AG04450 (cell line): ENCODE results near the gene DIABLO. TPM values are rescaled to one million over a fixed set of nuclear protein-coding genes. Genes with fewer than 3 reads are reported as not detected.

Source experiments
- CTCF ChIA-PET: fragments of 300-600, 350-600 bp; formaldehyde crosslinking; extraction: SDS; loops from one replicate; lab custom pipeline; 2022; ENCODE audit warnings: antibody characterized with exemption, inconsistent platforms; lab: Charles Lee
- POLR2A ChIA-PET: fragments of 350-600 bp; formaldehyde crosslinking; extraction: SDS; loops from one replicate; lab custom pipeline; 2021; ENCODE audit warnings: antibody characterized with exemption, inconsistent platforms; lab: Yijun Ruan, JAX
- DNase-seq: peaks from one replicate; pipeline ENCODE4 v3.0.0-alpha.2; 2011; ENCODE audit warnings: low read depth, low spot score
- H3K27ac ChIP-seq: one replicate; pipeline ENCODE4 v1.5.1; 2012; ENCODE audit warnings: low read depth, low read length, control low read depth
- H3K27me3 ChIP-seq: one replicate; pipeline ENCODE4 v1.6.0; 2012; ENCODE audit warnings: low read length; ENCODE audit not compliant: control insufficient read depth, insufficient read depth
- H3K4me3 ChIP-seq: 2 replicates; pipeline ENCODE4 v1.5.1; 2011; ENCODE audit warnings: mild to moderate bottlenecking, low read depth, low read length, control low read depth
- H3K9me3 ChIP-seq: 2 replicates; pipeline ENCODE4 v1.5.1; 2012; ENCODE audit warnings: low read length; ENCODE audit not compliant: control insufficient read depth, insufficient read depth
- CTCF ChIP-seq: IDR thresholded peaks from 2 replicates; pipeline ENCODE4 v1.5.1; 2011; ENCODE audit warnings: low read depth, low read length, control low read depth, inconsistent platforms
- polyA minus RNA-seq: library from RNA; depleted of rRNA, polyadenylated mRNA; stranded (reverse); fragments of >200 nt; gene quantifications from 2 replicates; pipeline ENCODE4 v1.2.3, GENCODE V29; 2011; rRNA and poly(A)+ RNA removed
- polyA plus RNA-seq: library from polyadenylated mRNA; depleted of rRNA; stranded (reverse); fragments of >200 nt; gene quantifications from 2 replicates; pipeline ENCODE4 v1.2.3, GENCODE V29; 2011; rRNA removed

Gene DIABLO
- 55.3 and 59.6 TPM in 2 replicates for polyA plus RNA-seq
- polyA minus RNA-seq = 27.6 and 29.7 TPM in 2 replicates

- Histone ChIP-seq H3K27ac (peak within 1 kb of the TSS; percentile 97), H3K27me3 (no peaks in the 10 kb centered on the region), H3K9me3 (peaks cover 12% of the 10 kb centered on the region; the same call in 1 of the 2 replicates), H3K4me3 (peak within 1 kb of the TSS; percentile 97)
- ChIA-PET POLR2A (interaction anchor here (0.6 to 1.2 kb wide), 10 partner anchors 10 to 700 kb away, joined by 3 to 8 read pairs (median 4); partner anchors contain the start of genes KNTC1, RSRC2 and ZCCHC8), CTCF (interaction anchor here (0.6 to 0.9 kb wide), 2 partner anchors 10 to 155 kb away, joined by 3 read pairs; no protein-coding TSS in a partner anchor)
- DNase-seq = peak; percentile 98
- no peak for TF ChIP-seq CTCF
Observed at GRCh38 chr12:122225683-122226365, at the start of gene DIABLO. DIABLO (minus strand) TSS chr12:122226052; CDS start chr12:122226014, 38 bp downstream.

GRCh38 chr12:122275459-122275858, 49.6 kb upstream of the DIABLO start:
- TF ChIP-seq CTCF = no peak
- ChIA-PET CTCF (no interaction called here), POLR2A (no interaction called here)
- Histone ChIP-seq H3K27ac (no peak overlapping the region), H3K4me3 (no peak overlapping the region), H3K9me3 (no peaks in the 10 kb centered on the region), H3K27me3 (no peaks in the 10 kb centered on the region)
- no peak for DNase-seq

- peak; percentile 99 for DNase-seq
- peak within 1 kb of the TSS; percentile 93 for H3K4me3 ChIP-seq
- no peaks in the 10 kb centered on the region for H3K27me3 ChIP-seq
- H3K9me3 ChIP-seq = peaks cover 3% of the 10 kb centered on the region; the same call in 1 of the 2 replicates
- ChIA-PET POLR2A (interaction anchor here (0.6 to 0.7 kb wide), 5 partner anchors 29 to 546 kb away, joined by 3 to 6 read pairs (median 4); no protein-coding TSS in a partner anchor), CTCF (interaction anchor here (0.6 kb wide), 1 partner anchor 230 kb away, joined by 8 read pairs; no protein-coding TSS in a partner anchor)
- H3K27ac ChIP-seq = peak within 1 kb of the TSS; percentile 84
- no peak for TF ChIP-seq CTCF
Observed at GRCh38 chr12:122266230-122266901, 40.5 kb upstream of the DIABLO start, which contains the start of gene VPS33A. VPS33A (minus strand) TSS chr12:122266494; CDS start chr12:122266408, 86 bp downstream.

GRCh38 chr12:122265886-122266229, 40.0 kb upstream of the DIABLO start:
- ChIA-PET POLR2A (no interaction called here), CTCF (no interaction called here)

More at GRCh38 chr12:122265886-122266229, 40.0 kb upstream of the DIABLO start:
- Histone ChIP-seq H3K4me3 (peak overlapping the region; percentile 93), H3K27ac (peak overlapping the region; percentile 84), H3K27me3 (no peaks in the 10 kb centered on the region), H3K9me3 (peaks cover 3% of the 10 kb centered on the region; the same call in 1 of the 2 replicates)
- DNase-seq = no peak
- TF ChIP-seq CTCF = no peak
